ENCODE measurements around the gene NVL.

NVL gene

DNA sequence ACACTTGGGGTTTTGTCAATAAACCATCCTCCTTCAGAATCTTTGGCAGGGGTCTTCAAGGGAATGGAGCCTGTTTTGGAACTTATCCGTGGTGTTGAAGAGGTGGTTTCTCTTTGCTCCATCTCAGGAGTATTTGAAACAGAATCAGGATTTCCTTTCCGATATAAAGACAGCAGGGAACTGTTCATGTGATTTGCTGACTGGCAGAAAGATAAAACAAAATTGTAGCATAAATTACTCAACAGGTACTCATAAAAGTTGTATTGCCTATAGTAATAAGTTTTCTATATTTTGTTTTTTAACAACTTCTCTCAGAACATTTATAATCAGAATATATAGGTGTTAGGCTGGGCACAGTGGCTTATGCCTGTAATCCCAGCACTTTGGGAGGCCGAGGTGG, 21.9 kb downstream of the NVL start:
- Histone ChIP-seq H4K20me1 (ENCODE audit: insufficient read depth, low read length) (no peaks in the 10 kb centered on the region), H3F3A (ENCODE audit: insufficient read depth, low read length) (no peaks in the 10 kb centered on the region), H3K9ac (ENCODE audit: low read length) (no peak overlapping the region), H3K4me3 (ENCODE audit: low read depth, low read length, poor library complexity, severe bottlenecking) (no peak overlapping the region), H3K4me2 (ENCODE audit: low read length) (no peak overlapping the region), H3K79me2 (ENCODE audit: insufficient read depth, low read length) (no peaks in the 10 kb centered on the region), H2AFZ (ENCODE audit: low read length) (no peak overlapping the region), H3K9me2 (ENCODE audit: low read depth, low read length) (no peaks in the 10 kb centered on the region), H3K9me3 (ENCODE audit: low read length) (no peaks in the 10 kb centered on the region), H3K27ac (ENCODE audit: low read depth, low read length, poor library complexity, severe bottlenecking) (no peak overlapping the region), H3K4me1 (ENCODE audit: insufficient read depth, low read length, severe bottlenecking) (no peaks in the 10 kb centered on the region), H3K27me3 (ENCODE audit: insufficient read depth, low read length) (no peaks in the 10 kb centered on the region), H3K36me3 (ENCODE audit: insufficient read depth, low read length) (peaks cover 66% of the 10 kb centered on the region)
- no peak for TF ChIP-seq EZH2 (IDR thresholded peaks at IDR 0.05; ENCODE audit: borderline replicate concordance, low read length)
- TF ChIP-seq, protein P1, sequence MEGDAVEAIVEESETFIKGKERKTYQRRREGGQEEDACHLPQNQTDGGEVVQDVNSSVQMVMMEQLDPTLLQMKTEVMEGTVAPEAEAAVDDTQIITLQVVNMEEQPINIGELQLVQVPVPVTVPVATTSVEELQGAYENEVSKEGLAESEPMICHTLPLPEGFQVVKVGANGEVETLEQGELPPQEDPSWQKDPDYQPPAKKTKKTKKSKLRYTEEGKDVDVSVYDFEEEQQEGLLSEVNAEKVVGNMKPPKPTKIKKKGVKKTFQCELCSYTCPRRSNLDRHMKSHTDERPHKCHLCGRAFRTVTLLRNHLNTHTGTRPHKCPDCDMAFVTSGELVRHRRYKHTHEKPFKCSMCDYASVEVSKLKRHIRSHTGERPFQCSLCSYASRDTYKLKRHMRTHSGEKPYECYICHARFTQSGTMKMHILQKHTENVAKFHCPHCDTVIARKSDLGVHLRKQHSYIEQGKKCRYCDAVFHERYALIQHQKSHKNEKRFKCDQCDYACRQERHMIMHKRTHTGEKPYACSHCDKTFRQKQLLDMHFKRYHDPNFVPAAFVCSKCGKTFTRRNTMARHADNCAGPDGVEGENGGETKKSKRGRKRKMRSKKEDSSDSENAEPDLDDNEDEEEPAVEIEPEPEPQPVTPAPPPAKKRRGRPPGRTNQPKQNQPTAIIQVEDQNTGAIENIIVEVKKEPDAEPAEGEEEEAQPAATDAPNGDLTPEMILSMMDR (IDR thresholded peaks at IDR 0.05; ENCODE audit: low read length): no peak

DNA sequence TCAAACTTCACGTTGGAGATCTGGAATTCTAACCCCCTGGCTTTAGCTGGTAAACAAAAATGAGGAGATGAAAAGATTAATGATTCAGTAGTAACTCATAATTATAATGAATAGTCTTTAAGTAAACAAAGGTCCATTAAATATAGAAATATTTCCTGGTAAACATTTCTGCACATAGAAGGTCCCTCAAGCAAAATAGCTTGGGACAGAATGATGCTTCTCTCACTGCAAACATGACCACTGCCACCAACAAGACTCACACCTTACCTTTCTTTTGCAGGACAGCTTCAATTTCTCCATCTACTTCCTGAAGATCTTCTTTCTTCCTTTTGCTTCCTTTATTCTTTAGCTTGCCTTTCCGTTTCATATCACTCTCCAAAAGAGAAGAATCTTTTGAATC, 25.2 kb downstream of the NVL start:
- H3K36me3 ChIP-seq (ENCODE audit: insufficient read depth, low read length): peaks cover 79% of the 10 kb centered on the region
- H3K27ac ChIP-seq (ENCODE audit: low read depth, low read length, poor library complexity, severe bottlenecking): no peak overlapping the region

DNA sequence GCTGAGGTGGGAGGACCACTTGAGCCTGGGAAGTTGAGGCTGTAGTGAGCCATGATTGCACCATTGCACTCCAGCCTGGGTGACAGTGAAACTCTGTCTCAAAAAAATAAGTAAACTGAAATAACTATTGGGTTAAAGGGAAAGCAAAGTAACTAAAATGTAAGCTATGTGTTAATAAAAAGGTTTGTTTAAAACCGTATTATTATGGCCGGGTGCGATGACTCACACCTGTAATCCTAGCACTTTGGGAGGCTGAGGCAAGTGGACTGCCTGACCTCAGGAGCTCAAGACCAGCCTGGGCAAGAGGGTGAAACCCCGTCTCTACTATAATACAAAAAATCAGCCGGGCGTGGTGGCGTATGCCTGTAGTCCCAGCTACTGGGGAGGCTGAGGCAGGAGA, 27.0 kb downstream of the NVL start:
- Histone ChIP-seq H3F3A (ENCODE audit: insufficient read depth, low read length) (no peaks in the 10 kb centered on the region), H3K36me3 (ENCODE audit: insufficient read depth, low read length) (peaks cover 92% of the 10 kb centered on the region), H3K4me1 (ENCODE audit: insufficient read depth, low read length, severe bottlenecking) (no peaks in the 10 kb centered on the region), H3K9ac (ENCODE audit: low read length) (no peak overlapping the region), H4K20me1 (ENCODE audit: insufficient read depth, low read length) (no peaks in the 10 kb centered on the region), H3K4me3 (ENCODE audit: low read depth, low read length, poor library complexity, severe bottlenecking) (no peak overlapping the region), H3K9me3 (ENCODE audit: low read length) (no peaks in the 10 kb centered on the region), H2AFZ (ENCODE audit: low read length) (no peak overlapping the region), H3K4me2 (ENCODE audit: low read length) (no peak overlapping the region), H3K27me3 (ENCODE audit: insufficient read depth, low read length) (no peaks in the 10 kb centered on the region), H3K9me2 (ENCODE audit: low read depth, low read length) (no peaks in the 10 kb centered on the region), H3K79me2 (ENCODE audit: insufficient read depth, low read length) (no peaks in the 10 kb centered on the region), H3K27ac (ENCODE audit: low read depth, low read length, poor library complexity, severe bottlenecking) (no peak overlapping the region)
- TF ChIP-seq, protein P1 (IDR thresholded peaks at IDR 0.05; ENCODE audit: low read length): no peak
- no peak for TF ChIP-seq EZH2 (IDR thresholded peaks at IDR 0.05; ENCODE audit: borderline replicate concordance, low read length)

More for the DNA sequence above, 25.2 kb downstream of the NVL start:
- no peaks in the 10 kb centered on the region for H3K9me3 ChIP-seq (ENCODE audit: low read length)
- H3K9ac ChIP-seq (ENCODE audit: low read length): no peak overlapping the region
- H3K9me2 ChIP-seq (ENCODE audit: low read depth, low read length): no peaks in the 10 kb centered on the region
- no peak overlapping the region for H2AFZ ChIP-seq (ENCODE audit: low read length)
- H3F3A ChIP-seq (ENCODE audit: insufficient read depth, low read length): no peaks in the 10 kb centered on the region
- no peaks in the 10 kb centered on the region for H3K4me1 ChIP-seq (ENCODE audit: insufficient read depth, low read length, severe bottlenecking)
- H4K20me1 ChIP-seq (ENCODE audit: insufficient read depth, low read length): no peaks in the 10 kb centered on the region
- TF ChIP-seq, protein P1 (IDR thresholded peaks at IDR 0.05; ENCODE audit: low read length): no peak
- TF ChIP-seq EZH2 (IDR thresholded peaks at IDR 0.05; ENCODE audit: borderline replicate concordance, low read length): no peak
- H3K4me3 ChIP-seq (ENCODE audit: low read depth, low read length, poor library complexity, severe bottlenecking): no peak overlapping the region
- no peaks in the 10 kb centered on the region for H3K79me2 ChIP-seq (ENCODE audit: insufficient read depth, low read length)
- H3K4me2 ChIP-seq (ENCODE audit: low read length): no peak overlapping the region
- H3K27me3 ChIP-seq (ENCODE audit: insufficient read depth, low read length): no peaks in the 10 kb centered on the region

Data from OCI-LY1 (cell line).